HG03432 (cell line): ENCODE results near the gene SNRPA.
"Not testable (repeated sequence)": the region's sequence is repeated elsewhere in the genome, so short reads cannot be mapped to it uniquely, and the experiment has no call there.

Experiments
- ATAC-seq: cut with Tn5 transposase; IDR thresholded peaks from one replicate; pipeline ENCODE4 v1.9.1; 2021; ENCODE audit warnings: mild to moderate bottlenecking, moderate library complexity; ENCODE audit not compliant: unreplicated experiment

Gene SNRPA

GRCh38 chr19:40719414-40719894 lies 31.5 kb upstream of the SNRPA start:
- no peak for ATAC-seq

- no peak for ATAC-seq
Measured at GRCh38 chr19:40721140-40721486, 29.9 kb upstream of the SNRPA start.

GRCh38 chr19:40721936-40722661 lies 28.9 kb upstream of the SNRPA start:
- no peak for ATAC-seq

GRCh38 chr19:40723661-40724254 lies 27.2 kb upstream of the SNRPA start:
- ATAC-seq: no peak

- ATAC-seq: no peak
Measured at GRCh38 chr19:40724315-40724714, 26.7 kb upstream of the SNRPA start.

- ATAC-seq: no peak
Measured at GRCh38 chr19:40724855-40725254, 26.1 kb upstream of the SNRPA start.

- no peak for ATAC-seq
Measured at GRCh38 chr19:40726279-40726678, 24.7 kb upstream of the SNRPA start.

GRCh38 chr19:40730065-40730464 lies 20.9 kb upstream of the SNRPA start:
- ATAC-seq: not testable (repeated sequence)

- ATAC-seq: not testable (repeated sequence)
Measured at GRCh38 chr19:40732304-40732703, 18.7 kb upstream of the SNRPA start.

GRCh38 chr19:40733149-40733548 lies 17.9 kb upstream of the SNRPA start:
- no peak for ATAC-seq

GRCh38 chr19:40735013-40735771 lies 15.8 kb upstream of the SNRPA start:
- no peak for ATAC-seq

GRCh38 chr19:40736661-40737060 lies 14.3 kb upstream of the SNRPA start:
- no peak for ATAC-seq

- ATAC-seq: no peak
Measured at GRCh38 chr19:40737102-40737644, 13.8 kb upstream of the SNRPA start.

GRCh38 chr19:40739030-40739839 lies 11.8 kb upstream of the SNRPA start:
- no peak for ATAC-seq

GRCh38 chr19:40739871-40740703 lies 10.9 kb upstream of the SNRPA start:
- ATAC-seq: no peak

- ATAC-seq: no peak
Measured at GRCh38 chr19:40740747-40741146, 10.3 kb upstream of the SNRPA start.

GRCh38 chr19:40741527-40742390 lies 9.2 kb upstream of the SNRPA start:
- no peak for ATAC-seq

- no peak for ATAC-seq
Measured at GRCh38 chr19:40742477-40742876, 8.5 kb upstream of the SNRPA start.

- ATAC-seq: no peak
Measured at GRCh38 chr19:40742886-40743285, 8.1 kb upstream of the SNRPA start.
